ENCODE results near the gene ZNF385B.

Gene ZNF385B

DNA sequence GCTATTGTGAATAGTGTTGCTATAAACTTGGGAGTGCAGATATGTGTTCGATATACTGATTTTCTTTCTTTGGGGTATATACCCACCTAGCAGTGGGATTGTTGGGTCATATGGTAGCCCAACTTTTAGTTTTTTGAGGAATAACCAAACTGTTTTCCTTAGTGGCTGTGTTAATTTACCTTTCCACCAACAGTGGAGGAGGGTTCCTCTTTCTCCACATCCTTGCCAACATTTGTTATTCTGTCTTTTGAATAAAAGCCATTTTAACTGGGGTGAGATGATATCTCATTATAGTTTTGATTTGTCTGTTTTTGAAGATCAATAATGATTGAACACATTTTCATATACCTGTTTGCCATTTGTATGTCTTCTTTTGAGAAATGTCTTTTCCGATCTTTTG lies 314.8 kb downstream of the ZNF385B start:
- TF ChIP-seq, protein P1, sequence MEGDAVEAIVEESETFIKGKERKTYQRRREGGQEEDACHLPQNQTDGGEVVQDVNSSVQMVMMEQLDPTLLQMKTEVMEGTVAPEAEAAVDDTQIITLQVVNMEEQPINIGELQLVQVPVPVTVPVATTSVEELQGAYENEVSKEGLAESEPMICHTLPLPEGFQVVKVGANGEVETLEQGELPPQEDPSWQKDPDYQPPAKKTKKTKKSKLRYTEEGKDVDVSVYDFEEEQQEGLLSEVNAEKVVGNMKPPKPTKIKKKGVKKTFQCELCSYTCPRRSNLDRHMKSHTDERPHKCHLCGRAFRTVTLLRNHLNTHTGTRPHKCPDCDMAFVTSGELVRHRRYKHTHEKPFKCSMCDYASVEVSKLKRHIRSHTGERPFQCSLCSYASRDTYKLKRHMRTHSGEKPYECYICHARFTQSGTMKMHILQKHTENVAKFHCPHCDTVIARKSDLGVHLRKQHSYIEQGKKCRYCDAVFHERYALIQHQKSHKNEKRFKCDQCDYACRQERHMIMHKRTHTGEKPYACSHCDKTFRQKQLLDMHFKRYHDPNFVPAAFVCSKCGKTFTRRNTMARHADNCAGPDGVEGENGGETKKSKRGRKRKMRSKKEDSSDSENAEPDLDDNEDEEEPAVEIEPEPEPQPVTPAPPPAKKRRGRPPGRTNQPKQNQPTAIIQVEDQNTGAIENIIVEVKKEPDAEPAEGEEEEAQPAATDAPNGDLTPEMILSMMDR (conservative IDR thresholded peaks at IDR 0.05; ENCODE audit: control insufficient read depth, insufficient read depth, low read depth, low read length): no peak
- H3K4me3 ChIP-seq (ENCODE audit: control insufficient read depth, low read depth, low read length): no peak overlapping the region
- DNase-seq (ENCODE audit: low read depth): no peak

DNA sequence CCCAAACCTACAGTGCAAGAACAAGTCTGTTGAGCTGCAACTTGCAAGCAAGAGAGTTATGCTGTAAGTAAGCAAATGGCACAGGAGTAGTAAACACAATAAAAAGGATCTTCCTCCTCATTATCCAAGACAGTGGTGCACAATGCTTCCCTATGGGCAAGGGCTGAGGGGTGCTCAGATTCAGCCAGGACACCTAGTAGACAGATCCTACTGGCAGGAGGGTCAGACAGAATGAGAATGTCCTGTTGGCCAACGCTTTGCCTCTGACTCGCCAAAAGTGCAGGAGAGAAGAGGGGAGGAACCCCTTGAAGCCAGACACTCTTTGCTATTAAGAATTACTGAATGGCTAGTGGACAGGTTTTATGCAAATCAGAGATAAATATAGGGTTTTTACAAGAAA lies 316.4 kb downstream of the ZNF385B start:
- H3K4me3 ChIP-seq (ENCODE audit: control insufficient read depth, low read depth, low read length): no peak overlapping the region
- TF ChIP-seq, protein P1 (conservative IDR thresholded peaks at IDR 0.05; ENCODE audit: control insufficient read depth, insufficient read depth, low read depth, low read length): no peak

DNA sequence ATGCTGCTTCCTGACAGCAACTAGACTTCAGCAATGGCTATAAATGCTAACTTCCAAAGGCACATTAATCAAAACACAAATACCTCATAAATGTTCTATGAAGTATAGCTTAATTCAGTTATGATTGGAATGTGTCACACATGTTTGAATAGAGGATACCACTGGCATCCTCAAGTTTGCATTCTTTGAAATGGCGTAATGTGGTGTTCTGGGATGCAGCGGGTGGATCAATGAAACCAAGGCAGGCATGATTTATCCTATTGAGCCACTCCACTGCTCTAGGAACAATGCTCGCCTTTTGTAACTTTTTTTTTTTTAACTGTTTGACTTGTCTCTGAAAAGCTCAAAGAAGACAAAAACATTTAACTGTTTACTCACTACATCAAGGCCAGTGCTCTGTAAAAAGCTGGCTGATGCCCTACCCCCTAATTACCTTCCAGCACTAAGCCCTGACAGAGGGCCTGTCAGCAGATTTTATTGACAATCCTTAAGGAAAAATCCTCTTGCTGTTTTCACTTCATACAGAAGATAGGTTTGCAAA lies 318.0 kb downstream of the ZNF385B start:
- no peak overlapping the region for H3K4me3 ChIP-seq (ENCODE audit: control insufficient read depth, low read depth, low read length)
- no peak for DNase-seq (ENCODE audit: low read depth)
- TF ChIP-seq, protein P1 (conservative IDR thresholded peaks at IDR 0.05; ENCODE audit: control insufficient read depth, insufficient read depth, low read depth, low read length): no peak

More for the DNA sequence above, 316.4 kb downstream of the ZNF385B start:
- no peak for DNase-seq (ENCODE audit: low read depth)

DNA sequence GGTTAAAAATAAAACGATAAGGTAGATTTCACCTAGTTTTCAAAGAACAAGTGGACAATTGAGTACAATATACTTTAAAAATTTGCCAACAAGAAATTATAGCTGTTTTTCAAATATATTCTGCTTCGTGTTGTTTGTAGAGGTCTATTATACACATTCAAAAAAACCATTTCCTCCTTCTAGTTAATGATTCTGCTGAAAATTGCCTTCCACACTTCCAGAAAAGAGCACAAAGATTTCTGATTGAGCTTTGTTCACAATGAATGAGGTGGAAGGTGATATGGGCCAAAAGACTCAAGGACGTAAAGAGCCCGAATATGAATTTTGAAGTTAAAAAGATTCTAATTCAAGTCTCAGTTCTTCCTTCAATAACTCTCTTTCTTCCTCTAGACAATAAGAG lies 319.8 kb downstream of the ZNF385B start:
- DNase-seq (ENCODE audit: low read depth): no peak
- TF ChIP-seq, protein P1 (conservative IDR thresholded peaks at IDR 0.05; ENCODE audit: control insufficient read depth, insufficient read depth, low read depth, low read length): no peak
- no peak overlapping the region for H3K4me3 ChIP-seq (ENCODE audit: control insufficient read depth, low read depth, low read length)

DNA sequence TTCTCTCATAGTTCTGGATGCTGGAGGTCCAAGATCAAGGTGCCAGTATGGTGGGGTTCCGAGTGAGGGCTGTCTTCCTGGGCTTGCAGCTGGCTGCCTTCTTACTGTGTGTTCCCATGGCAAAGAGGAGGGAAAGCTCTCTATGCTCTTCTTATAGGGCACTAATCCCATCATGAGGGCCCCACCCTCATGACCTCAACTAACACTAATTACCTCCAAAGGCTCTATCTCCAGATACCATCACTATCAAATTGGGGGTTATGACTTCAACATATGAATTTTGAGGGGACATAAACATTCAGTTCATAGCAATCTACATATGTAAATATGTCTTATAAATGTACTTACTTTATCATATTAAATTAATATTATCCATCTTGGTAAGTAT lies 322.3 kb downstream of the ZNF385B start:
- TF ChIP-seq, protein P1 (conservative IDR thresholded peaks at IDR 0.05; ENCODE audit: control insufficient read depth, insufficient read depth, low read depth, low read length): no peak
- H3K4me3 ChIP-seq (ENCODE audit: control insufficient read depth, low read depth, low read length): no peak overlapping the region
- no peak for DNase-seq (ENCODE audit: low read depth)

DNA sequence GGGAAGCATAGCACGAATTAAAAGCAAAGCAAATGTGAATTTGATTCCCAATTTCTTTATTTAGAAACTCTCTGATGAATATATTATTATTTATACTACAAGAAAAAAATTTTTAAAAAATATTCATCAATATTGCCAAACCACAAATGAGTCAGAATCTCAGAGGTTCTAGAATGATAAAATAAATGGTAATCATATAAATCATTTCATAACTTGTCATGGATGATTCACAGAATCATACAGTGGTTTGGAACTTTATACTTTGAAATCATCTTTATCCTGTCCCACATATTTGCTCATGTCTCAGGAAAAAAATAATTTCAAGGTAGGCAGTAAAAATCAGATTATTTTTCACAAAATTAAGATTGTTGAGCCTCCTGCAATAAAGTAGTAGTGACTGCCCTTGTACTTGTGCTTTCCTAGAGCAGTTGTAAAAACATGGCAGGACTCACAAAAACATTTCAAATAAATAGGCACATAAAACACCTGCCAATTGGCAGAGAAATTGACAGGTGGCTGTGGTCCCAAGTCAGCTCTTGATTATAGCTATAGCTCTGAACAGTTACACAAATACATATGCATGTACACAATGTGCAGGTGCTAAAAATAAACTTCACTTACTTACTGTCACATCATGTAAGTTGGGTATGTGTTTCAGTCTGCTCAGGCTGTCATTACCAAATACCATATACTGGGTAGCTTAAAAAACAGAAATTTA lies 322.8 kb downstream of the ZNF385B start:
- no peak overlapping the region for H3K4me3 ChIP-seq (ENCODE audit: control insufficient read depth, low read depth, low read length)
- TF ChIP-seq, protein P1 (conservative IDR thresholded peaks at IDR 0.05; ENCODE audit: control insufficient read depth, insufficient read depth, low read depth, low read length): no peak
- peak; percentile 54 for DNase-seq (ENCODE audit: low read depth)
